Measurements from ENCODE around the gene SYNPO2. TPM values are rescaled to one million over a fixed set of nuclear protein-coding genes. Genes with fewer than 3 reads are reported as not detected.
A peak's percentile ranks its signal among the peaks of the same experiment; 100 is the strongest.
"Not testable (repeated sequence)": the region's sequence is repeated elsewhere in the genome, so short reads cannot be mapped to it uniquely, and the experiment has no call there.

The SYNPO2 gene
- total RNA-seq, 1 donor from 2014 or later = 26.7 TPM

GRCh38 chr4:119035951-119036737, 147.5 kb downstream of the SYNPO2 start:
- no peak for DNase-seq

- no peak for DNase-seq
These were observed 149.1 kb downstream of the SYNPO2 start for GRCh38 chr4:119037709-119038108.

GRCh38 chr4:119038116-119038841, 149.6 kb downstream of the SYNPO2 start:
- DNase-seq = no peak

GRCh38 chr4:119039160-119039559, 150.5 kb downstream of the SYNPO2 start:
- no peak for DNase-seq

- no peak for DNase-seq
These were observed 151.1 kb downstream of the SYNPO2 start for GRCh38 chr4:119039779-119040178.

GRCh38 chr4:119040261-119040660, 151.6 kb downstream of the SYNPO2 start:
- no peak for DNase-seq

- peak; percentile 28 for DNase-seq
These were observed 152.1 kb downstream of the SYNPO2 start for GRCh38 chr4:119040694-119041185.

- no peak for DNase-seq
These were observed 152.7 kb downstream of the SYNPO2 start for GRCh38 chr4:119041396-119041795.

GRCh38 chr4:119041951-119042560, 153.4 kb downstream of the SYNPO2 start:
- peak; percentile 51 for DNase-seq

- DNase-seq = no peak
These were observed 157.6 kb downstream of the SYNPO2 start for GRCh38 chr4:119046263-119046662.

GRCh38 chr4:119047059-119047458, 158.4 kb downstream of the SYNPO2 start:
- DNase-seq = not testable (repeated sequence)

GRCh38 chr4:119048446-119048845, 159.8 kb downstream of the SYNPO2 start:
- no peak for DNase-seq

- no peak for DNase-seq
These were observed 160.7 kb downstream of the SYNPO2 start for GRCh38 chr4:119049342-119049741.

GRCh38 chr4:119050527-119051090, 162.0 kb downstream of the SYNPO2 start:
- DNase-seq = no peak

GRCh38 chr4:119053245-119053644, 164.6 kb downstream of the SYNPO2 start:
- DNase-seq = no peak

- no peak for DNase-seq
These were observed 165.3 kb downstream of the SYNPO2 start for GRCh38 chr4:119053997-119054396.

GRCh38 chr4:119057417-119057816, 168.8 kb downstream of the SYNPO2 start:
- no peak for DNase-seq

GRCh38 chr4:119059221-119059620, 170.6 kb downstream of the SYNPO2 start:
- no peak for DNase-seq

- DNase-seq = not testable (repeated sequence)
These were observed 178.5 kb downstream of the SYNPO2 start for GRCh38 chr4:119067125-119067524.

GRCh38 chr4:119067670-119068360, 179.2 kb downstream of the SYNPO2 start:
- DNase-seq = not testable (repeated sequence)

- DNase-seq = no peak
These were observed 179.9 kb downstream of the SYNPO2 start for GRCh38 chr4:119068529-119068962.

- DNase-seq = no peak
These were observed 181.6 kb downstream of the SYNPO2 start for GRCh38 chr4:119070301-119070700.

Data from skin of body (tissue), 2 donors.